ENCODE results near the gene AFF1.

The AFF1 gene

GRCh38 chr4:87174672-87175071 is 239.9 kb downstream of the AFF1 start:
- no peak for DNase-seq (ENCODE audit: low read depth)

GRCh38 chr4:87179751-87180150 is 244.9 kb downstream of the AFF1 start:
- no peak overlapping the region for H3K4me3 ChIP-seq (ENCODE audit: low read length)
- peak; percentile 29 for DNase-seq (ENCODE audit: low read depth)
- no peaks in the 10 kb centered on the region for H3K27me3 ChIP-seq (replicated peaks; ENCODE audit: control insufficient read depth, insufficient read depth, low read length)
- H3K9me3 ChIP-seq (ENCODE audit: control insufficient read depth, low read length) = no peaks in the 10 kb centered on the region
- H3K36me3 ChIP-seq (ENCODE audit: control insufficient read depth, insufficient read depth, low read length, severe bottlenecking) = peaks cover 11% of the 10 kb centered on the region
- H3K4me1 ChIP-seq (ENCODE audit: control insufficient read depth, insufficient read depth, low read length) = peaks cover 4% of the 10 kb centered on the region
- no peak overlapping the region for H3K9ac ChIP-seq (ENCODE audit: low read length)

More at GRCh38 chr4:87174672-87175071, 239.9 kb downstream of the AFF1 start:
- Histone ChIP-seq H3K36me3 (ENCODE audit: control insufficient read depth, insufficient read depth, low read length, severe bottlenecking) (peaks cover 19% of the 10 kb centered on the region), H3K4me3 (ENCODE audit: low read length) (no peak overlapping the region), H3K9ac (ENCODE audit: low read length) (no peak overlapping the region), H3K4me1 (ENCODE audit: control insufficient read depth, insufficient read depth, low read length) (no peaks in the 10 kb centered on the region), H3K27me3 (replicated peaks; ENCODE audit: control insufficient read depth, insufficient read depth, low read length) (no peaks in the 10 kb centered on the region), H3K9me3 (ENCODE audit: control insufficient read depth, low read length) (no peaks in the 10 kb centered on the region)

DNA sequence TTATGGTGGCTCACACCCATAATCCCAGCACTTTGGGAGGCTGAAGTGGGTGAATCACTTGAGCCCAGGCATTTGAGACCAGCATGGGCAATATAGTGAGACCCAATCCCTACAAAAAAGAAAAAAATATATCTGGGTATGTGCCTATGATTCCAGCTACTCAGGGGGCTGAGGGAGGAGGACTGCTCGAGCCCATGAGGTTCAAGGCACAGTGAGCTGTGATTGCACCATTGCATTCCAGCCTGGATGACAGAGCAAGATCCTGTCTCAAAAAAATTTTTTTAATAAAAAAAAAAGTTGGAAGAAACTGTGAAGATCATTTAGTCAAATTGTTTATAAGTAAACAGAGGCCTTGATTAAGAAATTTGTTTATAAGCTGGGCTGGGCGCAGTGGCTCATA is 246.0 kb downstream of the AFF1 start:
- H3K36me3 ChIP-seq (ENCODE audit: control insufficient read depth, insufficient read depth, low read length, severe bottlenecking) = peaks cover 9% of the 10 kb centered on the region
- H3K9ac ChIP-seq (ENCODE audit: low read length) = no peak overlapping the region
- no peaks in the 10 kb centered on the region for H3K9me3 ChIP-seq (ENCODE audit: control insufficient read depth, low read length)
- H3K4me3 ChIP-seq (ENCODE audit: low read length) = no peak overlapping the region
- peak; percentile 40 for DNase-seq (ENCODE audit: low read depth)
- H3K27me3 ChIP-seq (replicated peaks; ENCODE audit: control insufficient read depth, insufficient read depth, low read length) = no peaks in the 10 kb centered on the region
- peaks cover 4% of the 10 kb centered on the region for H3K4me1 ChIP-seq (ENCODE audit: control insufficient read depth, insufficient read depth, low read length)

DNA sequence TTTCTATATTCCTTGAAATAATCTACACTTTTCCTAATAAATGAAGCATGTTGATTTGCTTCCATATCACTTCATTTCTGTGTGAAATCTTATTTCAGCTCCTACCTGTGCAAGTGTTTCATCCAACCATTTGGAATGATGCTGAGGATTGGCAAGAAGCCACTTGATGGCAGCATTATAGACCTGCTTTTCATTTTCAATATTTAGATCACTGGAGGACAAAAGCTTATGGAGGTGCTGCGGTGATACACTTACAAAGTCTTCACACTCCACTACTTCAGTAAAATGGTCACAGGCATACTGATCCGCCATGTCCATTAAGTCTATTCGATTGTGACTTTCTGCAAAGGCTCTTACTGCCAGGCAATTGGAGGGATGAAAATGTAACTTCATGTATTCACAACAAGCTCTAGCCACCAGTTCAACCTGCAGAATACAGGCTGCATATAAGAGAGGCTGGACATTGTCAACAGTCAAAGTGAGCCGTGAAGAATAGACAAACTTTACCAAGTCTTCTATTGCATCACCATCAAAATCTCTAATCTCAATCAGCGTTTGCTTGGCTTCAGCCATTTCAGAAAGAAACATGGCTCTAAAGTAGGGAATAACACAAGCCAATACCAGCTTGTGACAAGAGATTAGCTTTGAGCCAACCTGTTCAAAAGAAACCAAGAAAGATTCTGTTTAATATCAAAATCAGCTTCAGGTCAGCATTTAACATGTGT is 250.5 kb downstream of the AFF1 start:
- no peaks in the 10 kb centered on the region for H3K36me3 ChIP-seq (ENCODE audit: control insufficient read depth, insufficient read depth, low read length, severe bottlenecking)
- peaks cover 15% of the 10 kb centered on the region for H3K4me1 ChIP-seq (ENCODE audit: control insufficient read depth, insufficient read depth, low read length)
- H3K27me3 ChIP-seq (replicated peaks; ENCODE audit: control insufficient read depth, insufficient read depth, low read length) = no peaks in the 10 kb centered on the region
- H3K9ac ChIP-seq (ENCODE audit: low read length) = no peak overlapping the region
- no peaks in the 10 kb centered on the region for H3K9me3 ChIP-seq (ENCODE audit: control insufficient read depth, low read length)
- no peak overlapping the region for H3K4me3 ChIP-seq (ENCODE audit: low read length)
- no peak for DNase-seq (ENCODE audit: low read depth)

GRCh38 chr4:87188048-87188447 is 253.2 kb downstream of the AFF1 start:
- H3K4me3 ChIP-seq (ENCODE audit: low read length) = no peak overlapping the region

DNA sequence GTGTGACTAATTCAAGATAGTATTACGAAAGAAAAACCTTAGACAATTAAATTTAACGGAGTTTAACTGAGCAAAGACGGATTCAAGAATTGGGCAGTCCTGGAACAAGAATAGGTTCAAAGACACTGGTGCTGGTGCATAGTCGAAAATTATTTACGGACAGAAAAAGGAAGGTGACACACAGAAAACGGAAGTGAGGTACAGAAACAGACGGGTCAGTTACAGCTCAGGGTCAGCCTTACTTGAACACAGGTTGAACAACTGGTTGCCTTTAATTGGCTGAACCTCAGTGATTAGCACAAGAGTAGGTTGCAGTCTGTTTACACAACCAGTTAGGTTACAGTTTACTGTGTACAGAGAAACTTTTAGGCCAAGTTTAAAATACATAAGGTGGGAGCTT is 254.1 kb downstream of the AFF1 start:
- no peak overlapping the region for H3K4me3 ChIP-seq (ENCODE audit: low read length)

More at GRCh38 chr4:87188048-87188447, 253.2 kb downstream of the AFF1 start:
- DNase-seq (ENCODE audit: low read depth) = peak; percentile 56
- no peaks in the 10 kb centered on the region for H3K9me3 ChIP-seq (ENCODE audit: control insufficient read depth, low read length)
- H3K36me3 ChIP-seq (ENCODE audit: control insufficient read depth, insufficient read depth, low read length, severe bottlenecking) = no peaks in the 10 kb centered on the region
- H3K4me1 ChIP-seq (ENCODE audit: control insufficient read depth, insufficient read depth, low read length) = peaks cover 11% of the 10 kb centered on the region
- H3K9ac ChIP-seq (ENCODE audit: low read length) = no peak overlapping the region
- no peaks in the 10 kb centered on the region for H3K27me3 ChIP-seq (replicated peaks; ENCODE audit: control insufficient read depth, insufficient read depth, low read length)

More for the DNA sequence above, 254.1 kb downstream of the AFF1 start:
- peaks cover 16% of the 10 kb centered on the region for H3K4me1 ChIP-seq (ENCODE audit: control insufficient read depth, insufficient read depth, low read length)
- no peaks in the 10 kb centered on the region for H3K36me3 ChIP-seq (ENCODE audit: control insufficient read depth, insufficient read depth, low read length, severe bottlenecking)
- no peaks in the 10 kb centered on the region for H3K27me3 ChIP-seq (replicated peaks; ENCODE audit: control insufficient read depth, insufficient read depth, low read length)
- no peak overlapping the region for H3K9ac ChIP-seq (ENCODE audit: low read length)
- DNase-seq (ENCODE audit: low read depth) = no peak
- no peaks in the 10 kb centered on the region for H3K9me3 ChIP-seq (ENCODE audit: control insufficient read depth, low read length)

Measured in adipocyte (in vitro differentiated cells).